Peyer's patch (tissue), 4 donors: ENCODE measurements around the gene COL26A1.

Experiments
- CTCF ChIP-seq, 6 experiments: fragments of 450-650 bp in 4 of 6; fragments of 200-600 bp in 2 of 6; sonication (generic) in 1 of 6; IDR thresholded peaks; one replicate each; pipeline ENCODE4 v1.5.1; 2017 to 2019; ENCODE audit warnings: antibody characterized with exemption in 6 of 6, mild to moderate bottlenecking in 3 of 6, moderate library complexity in 1 of 6
- POLR2A ChIP-seq, 2 donors: fragments of 450-650 bp; IDR thresholded peaks; one replicate each; pipeline ENCODE4 v1.5.1; 2017; ENCODE audit warnings: antibody characterized with exemption in 2 of 2, mild to moderate bottlenecking in 2 of 2, moderate library complexity in 2 of 2

- TF ChIP-seq CTCF (IDR thresholded peaks at IDR 0.05) (peak in 5 of 6 experiments; percentile 53 to 65 (median 61)), POLR2A (IDR thresholded peaks at IDR 0.05) (no peak)
Observed at GRCh38 chr7:101410743-101411507, 48.2 kb downstream of the COL26A1 start.
